SH-SY5Y (cell line): ENCODE measurements around the gene PRRC2B.

Source experiments
- GATA2 ChIP-seq: IDR thresholded peaks from 2 replicates; pipeline ENCODE4 v1.6.1; 2011; ENCODE audit warnings: mild to moderate bottlenecking, low read depth, low read length
- GATA3 ChIP-seq: IDR thresholded peaks from 2 replicates; pipeline ENCODE4 v1.6.1; 2011; ENCODE audit warnings: low read depth, mild to moderate bottlenecking, low read length, moderate library complexity

DNA sequence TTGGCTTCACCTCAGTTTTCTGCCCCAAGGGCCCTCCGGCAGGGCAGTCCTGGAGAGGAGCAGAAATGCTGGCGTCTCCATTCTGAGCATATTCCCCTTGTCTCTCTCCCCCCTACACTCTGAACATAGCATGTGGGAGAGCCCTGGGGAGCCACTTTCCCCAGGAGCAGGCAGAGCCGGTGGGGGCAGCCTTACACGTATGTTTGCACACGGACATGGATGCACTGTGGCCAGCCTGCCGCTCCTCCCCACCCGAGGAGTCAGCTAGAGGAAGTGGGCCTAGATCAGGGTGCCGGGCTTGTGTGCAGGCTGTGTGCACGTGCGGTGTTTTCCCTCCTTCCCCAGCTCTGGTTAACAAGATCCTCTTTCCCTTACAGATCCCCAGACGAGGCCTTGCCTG, 83.5 kb downstream of the PRRC2B start:
- TF ChIP-seq GATA3 (no peak), GATA2 (no peak)
